ENCODE data around the gene PDE4B. TPM values are rescaled to one million over a fixed set of nuclear protein-coding genes. Genes with fewer than 3 reads are reported as not detected.

The PDE4B gene
- total RNA-seq, 4 donors from 2014 or later = 5.5 to 13.6 (median 9.3) TPM

DNA sequence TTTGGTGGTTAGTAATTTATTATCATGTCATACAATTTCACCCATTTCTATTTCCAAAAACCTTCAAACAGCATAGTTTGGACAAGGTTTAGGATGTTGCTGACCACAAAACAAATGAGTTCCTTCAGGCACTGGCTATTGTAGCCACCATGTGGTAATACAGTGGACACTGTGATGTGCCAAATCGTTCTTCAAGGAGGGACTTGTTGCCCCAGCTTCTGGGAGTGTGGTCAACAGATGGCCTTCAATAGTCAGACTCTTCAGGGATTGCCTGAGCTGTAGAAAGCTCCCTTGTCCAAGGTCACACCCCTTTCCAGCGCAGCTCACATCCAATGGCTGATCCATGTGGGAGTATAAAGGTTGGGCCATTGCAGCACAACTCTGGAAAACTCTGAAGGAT is 2.6 kb downstream of the PDE4B start:
- no peak overlapping the region for H3K4me3 ChIP-seq (ENCODE audit: low read depth, poor library complexity, severe bottlenecking)
- intact Hi-C loops (cut with DNase I; ENCODE audit: low total_unique reads) = no loop called here
- TF ChIP-seq, protein P1, sequence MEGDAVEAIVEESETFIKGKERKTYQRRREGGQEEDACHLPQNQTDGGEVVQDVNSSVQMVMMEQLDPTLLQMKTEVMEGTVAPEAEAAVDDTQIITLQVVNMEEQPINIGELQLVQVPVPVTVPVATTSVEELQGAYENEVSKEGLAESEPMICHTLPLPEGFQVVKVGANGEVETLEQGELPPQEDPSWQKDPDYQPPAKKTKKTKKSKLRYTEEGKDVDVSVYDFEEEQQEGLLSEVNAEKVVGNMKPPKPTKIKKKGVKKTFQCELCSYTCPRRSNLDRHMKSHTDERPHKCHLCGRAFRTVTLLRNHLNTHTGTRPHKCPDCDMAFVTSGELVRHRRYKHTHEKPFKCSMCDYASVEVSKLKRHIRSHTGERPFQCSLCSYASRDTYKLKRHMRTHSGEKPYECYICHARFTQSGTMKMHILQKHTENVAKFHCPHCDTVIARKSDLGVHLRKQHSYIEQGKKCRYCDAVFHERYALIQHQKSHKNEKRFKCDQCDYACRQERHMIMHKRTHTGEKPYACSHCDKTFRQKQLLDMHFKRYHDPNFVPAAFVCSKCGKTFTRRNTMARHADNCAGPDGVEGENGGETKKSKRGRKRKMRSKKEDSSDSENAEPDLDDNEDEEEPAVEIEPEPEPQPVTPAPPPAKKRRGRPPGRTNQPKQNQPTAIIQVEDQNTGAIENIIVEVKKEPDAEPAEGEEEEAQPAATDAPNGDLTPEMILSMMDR (IDR thresholded peaks at IDR 0.05) = no peak
- no peak for TF ChIP-seq POLR2A (IDR thresholded peaks at IDR 0.05)
- 76 to 82% methylated on average over 2 of the region's 2 CpGs for WGBS, 2 donors
- DNase-seq (ENCODE audit: low spot score in 2 of 2) = no peak

DNA sequence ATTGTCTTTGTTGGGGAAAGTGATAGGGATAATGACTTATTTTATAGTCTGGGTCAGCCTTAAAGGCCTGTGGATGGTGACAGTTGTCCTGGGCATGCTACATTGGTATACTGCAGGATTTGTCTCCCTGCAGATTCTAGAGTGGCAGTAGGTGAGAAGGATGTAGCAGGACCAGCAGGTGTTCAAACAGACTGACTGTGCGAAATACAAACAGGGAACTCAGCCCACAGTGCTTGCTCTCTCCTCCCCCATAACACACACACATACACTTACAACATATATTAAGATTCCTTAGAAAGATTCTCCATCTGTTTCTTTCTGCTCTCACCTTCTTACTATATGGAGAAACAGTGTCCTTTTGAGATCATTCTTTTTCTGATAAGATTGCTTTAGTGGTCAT is 6.9 kb downstream of the PDE4B start:
- no peak for DNase-seq (ENCODE audit: low spot score in 2 of 2)
- intact Hi-C loops (cut with DNase I; ENCODE audit: low total_unique reads) = no loop called here
- H3K4me3 ChIP-seq (ENCODE audit: low read depth, poor library complexity, severe bottlenecking) = no peak overlapping the region
- TF ChIP-seq, protein P1 (IDR thresholded peaks at IDR 0.05) = no peak
- no peak for TF ChIP-seq POLR2A (IDR thresholded peaks at IDR 0.05)
- WGBS, 2 donors = 92 to 96% methylated on average over 1 of the region's 1 CpG

DNA sequence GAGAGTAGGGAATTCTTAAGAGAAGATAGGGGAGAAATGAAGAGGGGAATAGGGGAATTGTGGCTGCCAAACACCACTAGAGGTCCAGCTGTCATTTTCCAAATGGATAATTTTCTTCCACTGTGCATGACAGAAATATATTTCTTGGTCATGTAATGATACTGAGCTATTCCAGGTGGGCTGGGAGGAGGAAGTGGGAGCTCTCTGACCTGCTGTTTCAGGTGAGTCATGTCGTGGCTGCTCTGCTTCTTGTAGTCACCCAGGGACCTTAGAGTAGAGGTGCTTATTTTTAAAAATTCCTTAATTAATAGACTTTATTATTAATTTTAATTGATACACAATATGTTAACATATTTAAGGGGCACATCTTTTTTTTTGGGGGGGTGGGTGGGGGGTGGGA is 11.9 kb downstream of the PDE4B start:
- WGBS, 2 donors = 56 to 76% methylated on average over 1 of the region's 1 CpG
- no peak overlapping the region for H3K4me3 ChIP-seq (ENCODE audit: low read depth, poor library complexity, severe bottlenecking)
- intact Hi-C loops (cut with DNase I; ENCODE audit: low total_unique reads) = no loop called here
- TF ChIP-seq, protein P1 (IDR thresholded peaks at IDR 0.05) = no peak
- TF ChIP-seq POLR2A (IDR thresholded peaks at IDR 0.05) = no peak
- DNase-seq (ENCODE audit: low spot score in 2 of 2) = no peak

DNA sequence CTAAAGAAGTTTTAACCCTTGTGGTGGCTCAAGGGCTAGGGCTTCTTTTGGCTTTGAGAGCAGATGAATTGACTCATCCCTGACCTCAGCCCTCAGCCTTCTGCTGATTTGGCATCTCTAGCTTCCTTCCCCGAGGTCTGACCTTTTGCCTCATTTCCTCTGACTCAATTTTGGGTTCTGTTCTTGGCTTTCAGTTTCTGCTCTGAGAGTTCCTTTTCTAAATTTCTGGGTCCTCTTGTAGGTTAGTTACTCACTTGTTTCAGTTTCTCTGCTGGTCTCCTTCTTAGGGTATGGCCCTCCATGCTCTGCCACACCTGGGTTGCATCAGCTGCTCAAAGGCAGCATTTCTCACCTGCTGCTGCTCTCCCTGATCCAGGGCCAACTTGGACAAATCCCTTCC is 19.4 kb downstream of the PDE4B start:
- no peak for TF ChIP-seq POLR2A (IDR thresholded peaks at IDR 0.05)
- TF ChIP-seq, protein P1 (IDR thresholded peaks at IDR 0.05) = no peak
- WGBS, 2 donors = 7 to 14% methylated on average over 1 of the region's 1 CpG
- no peak overlapping the region for H3K4me3 ChIP-seq (ENCODE audit: low read depth, poor library complexity, severe bottlenecking)
- intact Hi-C loops (cut with DNase I; ENCODE audit: low total_unique reads) = no loop called here
- DNase-seq (ENCODE audit: low spot score in 2 of 2) = peak in 1 of 2 donors; percentile 29

DNA sequence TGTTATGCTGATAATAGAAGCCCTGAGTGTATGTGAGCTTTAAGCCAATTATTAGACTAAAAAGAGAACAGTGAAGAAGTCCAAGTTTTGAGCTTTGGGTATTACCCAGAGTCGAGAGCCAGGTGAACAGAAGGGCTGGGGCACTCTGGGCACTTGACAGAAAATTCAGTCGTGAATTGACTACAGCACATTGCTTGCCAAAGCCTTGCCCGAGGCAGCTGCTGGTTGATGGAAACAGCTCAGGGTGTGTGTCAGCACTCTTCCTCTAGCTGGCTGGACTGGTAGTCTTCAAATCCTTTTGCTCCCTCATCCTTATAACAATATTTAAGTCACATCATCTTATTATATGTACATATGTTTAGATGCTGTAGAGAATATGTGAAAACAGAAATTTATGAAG is 21.3 kb downstream of the PDE4B start:
- intact Hi-C loops (cut with DNase I; ENCODE audit: low total_unique reads) = no loop called here
- no peak for DNase-seq (ENCODE audit: low spot score in 2 of 2)
- TF ChIP-seq, protein P1 (IDR thresholded peaks at IDR 0.05) = no peak
- TF ChIP-seq POLR2A (IDR thresholded peaks at IDR 0.05) = no peak
- H3K4me3 ChIP-seq (ENCODE audit: low read depth, poor library complexity, severe bottlenecking) = no peak overlapping the region
- WGBS, 2 donors = 32 to 37% methylated on average over 3 of the region's 3 CpGs

DNA sequence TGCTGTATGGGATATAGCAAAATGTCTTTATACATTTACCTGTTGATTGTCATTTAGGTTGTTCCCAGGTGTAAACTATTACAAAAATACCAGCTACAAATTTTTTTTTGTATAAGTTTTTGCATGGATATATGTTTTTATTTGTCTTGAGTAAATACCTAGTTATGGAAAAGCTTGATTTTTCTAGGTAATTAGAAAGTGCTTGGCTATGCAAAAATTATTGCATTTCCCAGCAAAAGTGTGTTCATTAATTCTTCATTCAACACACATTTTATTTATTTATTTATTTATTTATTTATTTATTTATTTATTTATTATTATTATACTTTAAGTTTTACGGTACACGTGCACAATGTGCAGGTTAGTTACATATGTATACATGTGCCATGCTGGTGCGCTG is 22.1 kb downstream of the PDE4B start:
- H3K4me3 ChIP-seq (ENCODE audit: low read depth, poor library complexity, severe bottlenecking) = no peak overlapping the region
- intact Hi-C loops (cut with DNase I; ENCODE audit: low total_unique reads) = no loop called here
- TF ChIP-seq, protein P1 (IDR thresholded peaks at IDR 0.05) = no peak
- TF ChIP-seq POLR2A (IDR thresholded peaks at IDR 0.05) = no peak
- no peak for DNase-seq (ENCODE audit: low spot score in 2 of 2)
- 96% methylated on average over 3 of the region's 3 CpGs for WGBS, 2 donors

All from lower leg skin (tissue), 4 donors.